Stimulated activated CD8-positive, alpha-beta memory T cell treated with anti-CD3 and anti-CD28 coated beads, Interleukin-2, amount 100 ng/mL, for 1 hour (primary cell): Measurements from ENCODE around the gene MFAP3L.
"Not testable (repeated sequence)": the region's sequence is repeated elsewhere in the genome, so short reads cannot be mapped to it uniquely, and the experiment has no call there.

ENCODE experiments used
- DNase-seq, 2 donors: peaks; one replicate each; pipeline ENCODE4 v3.0.0-alpha.2; 2020; ENCODE audit warnings: low read depth in 2 of 2

The MFAP3L gene

DNA sequence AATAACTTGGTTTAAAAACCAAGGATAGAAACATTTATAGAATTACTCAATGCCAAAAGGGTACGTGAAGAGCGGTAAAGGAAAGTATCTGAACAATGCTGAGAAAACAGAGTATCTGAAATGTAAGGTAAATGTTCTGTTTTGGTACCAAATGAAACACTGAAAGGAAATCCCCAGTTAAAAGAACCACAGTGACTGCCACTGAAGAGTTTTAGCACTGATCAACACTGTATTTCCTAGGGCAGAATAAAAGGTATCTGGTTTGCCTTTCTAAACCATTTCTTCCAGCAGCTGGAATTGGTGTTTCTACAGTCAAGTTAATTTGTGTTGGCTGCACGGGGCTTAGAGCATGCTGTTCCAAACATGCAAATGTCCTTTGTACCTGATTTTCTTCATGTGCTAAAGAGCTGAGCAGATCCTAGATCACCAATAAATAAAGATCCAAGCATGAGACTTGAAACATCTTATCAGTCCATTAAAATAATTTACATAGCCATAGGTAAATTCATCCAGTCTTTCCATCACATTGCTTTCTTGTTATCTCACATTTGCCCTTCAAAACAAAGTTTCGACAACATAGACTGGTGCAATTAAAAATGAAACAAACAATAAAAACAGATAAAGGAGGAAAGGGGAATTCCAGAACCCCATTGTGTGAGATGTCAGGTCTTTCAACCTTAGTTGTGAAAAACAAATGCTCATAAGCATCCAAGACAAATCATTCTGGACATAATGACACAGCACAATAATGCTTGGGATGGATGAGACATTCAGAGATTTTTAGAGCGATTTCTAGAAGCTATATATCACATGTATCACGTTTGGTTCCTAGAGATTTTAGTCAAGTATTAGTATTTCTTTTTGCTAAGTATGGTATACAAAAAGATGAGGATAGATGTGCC, 38.6 kb downstream of the MFAP3L start:
- no peak for DNase-seq

DNA sequence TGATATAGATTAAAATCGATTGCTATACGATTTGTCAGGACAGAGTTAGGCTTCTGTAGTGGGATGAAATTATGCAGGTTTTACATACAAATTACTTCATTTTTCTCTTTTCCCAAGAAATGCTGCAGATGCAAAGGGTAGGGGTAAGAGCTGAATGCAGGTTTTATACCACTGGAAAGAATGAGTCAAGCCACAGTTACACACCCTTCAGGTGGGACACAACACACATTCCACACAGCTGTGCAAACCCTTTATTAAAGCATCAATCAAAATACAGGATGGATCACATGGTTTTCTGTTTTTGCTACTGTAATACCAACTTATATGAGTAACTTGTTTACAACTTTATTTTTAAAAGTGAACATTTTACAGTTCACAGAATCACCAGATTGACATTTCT, 39.8 kb downstream of the MFAP3L start:
- no peak for DNase-seq

DNA sequence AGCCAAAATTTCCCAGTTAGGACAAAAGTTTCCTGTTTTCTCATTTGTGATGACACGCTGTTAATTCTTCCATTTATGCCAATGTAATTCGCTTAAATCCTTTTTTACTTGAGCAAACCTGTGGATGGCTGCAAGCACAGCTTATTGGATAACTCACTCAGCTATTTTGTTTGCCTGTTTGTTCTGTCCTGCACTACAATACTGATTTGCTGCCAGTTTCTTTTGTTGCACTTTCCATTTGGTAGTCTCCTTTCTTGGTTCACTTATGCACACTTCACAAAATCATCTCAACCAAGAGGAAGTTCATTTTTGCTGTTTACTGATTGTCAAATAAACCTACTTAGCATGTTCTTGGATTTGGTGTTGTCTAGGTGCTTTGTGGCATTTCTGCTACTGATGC, 40.3 kb downstream of the MFAP3L start:
- no peak for DNase-seq

DNA sequence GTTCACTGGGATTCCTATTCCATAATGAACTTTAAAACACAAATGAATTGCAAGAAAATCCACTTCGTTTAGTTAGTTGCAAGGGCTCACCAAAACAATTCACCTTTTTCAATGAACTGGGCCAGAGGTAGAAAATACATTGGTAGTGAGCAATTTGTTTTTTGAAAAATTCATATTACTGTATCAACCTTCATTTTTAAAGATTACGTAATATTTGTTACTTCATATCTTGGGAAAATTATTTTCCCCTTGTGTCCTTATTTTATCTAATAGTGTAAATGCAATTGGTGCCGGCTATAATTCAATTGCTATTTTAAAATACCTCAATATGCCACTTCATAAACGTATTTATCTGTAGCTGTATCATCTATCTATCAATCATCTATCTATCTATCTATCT, 41.5 kb downstream of the MFAP3L start:
- no peak for DNase-seq

DNA sequence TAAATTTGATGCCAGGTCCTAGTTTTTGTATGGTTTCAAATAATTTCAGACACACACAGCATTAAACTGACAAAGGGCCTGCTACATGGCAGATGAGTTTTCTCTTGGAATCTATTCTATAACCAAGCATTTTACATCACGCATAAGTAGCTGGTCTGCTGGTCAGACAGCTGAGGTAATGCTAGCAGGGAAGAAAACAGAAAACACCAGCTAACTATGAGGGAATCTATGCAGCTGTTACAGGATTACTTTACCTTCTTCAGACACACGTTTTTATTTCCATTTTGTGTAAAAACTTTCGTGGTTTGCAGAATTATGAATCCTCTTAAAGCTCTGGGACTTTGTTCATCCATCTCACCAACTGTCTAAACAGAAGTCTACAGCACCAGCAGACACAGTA, 42.0 kb downstream of the MFAP3L start:
- no peak for DNase-seq

DNA sequence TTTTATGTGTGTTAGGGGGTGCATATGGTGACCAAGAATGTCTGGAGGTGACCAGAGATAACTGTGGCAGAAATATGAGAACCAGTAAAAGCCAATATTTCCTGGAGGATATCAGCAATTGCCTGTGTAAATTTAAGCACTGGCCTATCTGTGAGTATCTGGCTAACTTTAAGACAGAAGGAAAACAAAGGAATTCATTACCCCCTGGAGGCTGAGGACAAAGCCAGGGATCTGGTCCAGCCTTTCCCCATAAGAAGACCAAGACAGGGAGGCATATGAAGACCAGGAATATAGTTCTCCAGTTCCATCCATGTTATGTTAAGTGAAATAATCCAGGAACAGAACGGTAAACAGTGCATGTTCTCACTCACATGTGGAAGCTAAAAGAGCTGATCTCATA, 49.2 kb downstream of the MFAP3L start:
- no peak for DNase-seq

DNA sequence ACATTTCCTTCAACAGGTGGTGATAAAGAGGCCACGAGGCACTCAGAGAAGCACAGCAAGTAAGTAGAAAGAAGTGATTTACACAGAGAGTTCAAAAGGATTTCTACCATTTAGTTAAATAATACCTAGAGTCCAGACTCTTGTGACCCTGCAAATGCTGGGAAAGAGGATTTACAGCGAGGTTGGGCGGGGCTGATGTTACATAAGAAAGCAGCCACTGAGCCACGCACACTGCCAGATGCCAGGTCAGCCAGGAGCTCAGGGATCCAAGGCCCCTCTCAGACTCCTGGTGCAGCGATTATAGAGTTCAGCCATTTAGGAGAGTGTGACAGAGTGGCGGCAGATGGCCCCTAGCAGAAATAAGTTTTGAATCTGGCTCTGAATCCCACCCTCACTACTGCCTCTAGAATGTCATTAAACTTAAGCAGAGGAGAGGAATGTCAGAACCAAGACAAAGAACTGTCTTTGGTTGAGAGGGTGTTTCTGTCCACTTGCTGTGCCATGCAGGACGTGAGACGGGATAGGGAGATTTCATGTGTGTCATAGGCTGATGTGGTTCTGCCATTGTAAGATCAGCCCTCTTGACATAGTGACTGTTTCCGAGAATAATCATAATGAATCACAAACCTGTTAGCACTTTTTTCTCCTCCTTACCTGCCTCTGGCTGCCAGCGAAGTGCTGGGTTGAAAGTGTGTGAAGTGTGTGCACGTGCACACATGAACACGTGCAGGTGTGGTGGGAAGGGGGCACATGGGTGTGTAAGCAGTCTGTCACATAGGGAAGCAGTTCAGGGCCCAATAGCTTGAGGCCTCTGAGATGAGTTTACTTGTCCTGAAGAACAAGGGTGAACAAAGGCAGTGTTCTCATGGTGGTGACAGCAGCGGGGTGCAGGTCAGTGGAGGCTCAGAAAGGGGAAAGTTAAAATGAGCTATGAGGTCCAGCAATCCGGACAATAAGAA, 50.1 kb downstream of the MFAP3L start:
- DNase-seq = no peak

DNA sequence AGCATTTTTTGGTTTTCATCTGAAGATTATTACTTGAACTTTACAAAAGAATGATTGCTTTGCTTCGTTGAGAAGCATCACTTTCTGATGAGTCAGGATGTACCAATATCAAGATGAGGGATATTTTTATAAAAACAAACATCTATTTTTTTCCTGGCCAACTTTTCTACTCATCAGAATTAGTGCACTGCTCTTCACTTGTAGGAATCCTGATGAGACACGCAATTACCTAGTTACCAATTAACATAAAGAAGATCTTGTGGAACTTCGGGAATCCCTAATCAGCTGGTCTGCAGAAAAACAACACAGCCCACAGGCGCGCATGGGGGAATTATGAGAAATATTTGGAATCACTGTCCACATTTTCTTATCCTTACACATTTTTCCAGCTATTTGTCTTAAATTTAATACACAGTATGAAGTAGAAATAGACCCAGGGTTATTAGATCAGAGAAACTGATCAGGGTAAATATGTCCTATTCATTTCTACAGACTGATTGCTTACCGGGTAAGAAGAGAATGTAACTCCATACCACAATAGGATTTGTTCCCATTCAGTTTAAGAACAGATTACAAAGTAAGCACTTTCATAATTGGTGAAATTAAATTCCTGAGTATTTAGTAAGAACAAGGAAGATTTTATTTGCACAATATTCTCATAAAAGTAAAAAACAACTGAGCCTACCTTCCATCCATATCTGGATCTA, 50.9 kb downstream of the MFAP3L start:
- DNase-seq = no peak

DNA sequence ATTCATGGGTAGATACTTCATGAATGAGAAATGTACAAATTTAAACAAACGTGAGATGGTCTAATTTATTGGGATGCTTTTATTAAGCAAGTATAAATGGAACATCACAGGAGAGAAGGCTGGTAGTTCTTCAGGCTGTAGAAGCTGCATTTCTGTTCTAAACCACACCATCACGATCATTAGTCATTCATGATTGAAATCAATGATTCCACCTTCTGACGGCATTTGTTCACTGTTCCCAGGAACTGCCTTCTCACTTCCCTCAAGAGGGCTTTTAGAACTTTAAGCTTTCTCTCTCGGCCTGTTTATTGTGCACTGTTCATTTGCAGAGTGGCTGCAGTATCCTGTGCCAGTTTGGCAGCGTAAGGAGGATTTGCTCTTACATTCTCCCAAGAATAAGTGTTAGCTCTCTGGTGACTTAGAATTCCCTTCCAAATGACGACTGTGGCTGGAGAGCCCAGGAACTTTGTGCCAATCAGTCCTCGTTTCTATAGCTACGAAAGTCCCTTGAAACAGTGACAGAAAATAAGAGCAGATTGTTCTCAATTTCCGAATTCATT, 54.7 kb downstream of the MFAP3L start:
- DNase-seq = no peak

DNA sequence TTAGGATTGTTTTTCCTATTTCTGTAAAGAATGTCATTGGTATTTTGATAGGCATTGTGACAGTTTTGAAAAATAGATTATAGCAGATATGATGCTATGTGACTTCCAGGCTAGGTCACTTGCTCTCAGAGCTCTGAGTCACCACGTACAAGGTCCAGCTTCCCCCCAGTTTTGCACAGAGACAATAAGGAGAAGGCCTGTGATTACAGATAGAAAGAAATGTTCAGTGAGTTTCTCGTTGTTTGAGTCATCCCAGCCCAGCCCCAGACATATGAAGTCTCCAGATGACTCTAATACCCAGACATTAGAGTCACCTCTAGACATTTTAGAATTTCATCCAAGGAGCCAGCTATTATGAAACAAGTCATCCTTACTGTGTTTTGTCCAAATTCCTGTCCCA, 57.2 kb downstream of the MFAP3L start:
- no peak for DNase-seq

DNA sequence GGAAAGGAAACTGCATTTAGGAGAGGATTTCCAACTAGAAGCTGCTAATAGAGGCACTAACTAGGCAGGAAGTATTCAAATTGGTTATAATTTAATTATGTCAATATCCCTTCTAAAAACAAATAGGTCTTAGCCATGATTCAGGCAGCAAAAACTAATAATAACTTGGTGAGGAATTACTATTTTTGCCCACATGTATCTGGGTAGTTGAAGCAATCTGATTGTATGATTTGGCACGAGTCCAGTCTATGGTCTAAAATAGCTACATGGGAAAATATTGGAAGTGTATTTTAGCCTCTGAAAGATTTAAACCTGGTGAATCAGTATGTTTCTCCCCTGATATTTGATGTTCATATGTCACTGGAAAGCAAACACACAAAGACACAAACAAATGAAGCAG, 62.2 kb downstream of the MFAP3L start:
- no peak for DNase-seq

DNA sequence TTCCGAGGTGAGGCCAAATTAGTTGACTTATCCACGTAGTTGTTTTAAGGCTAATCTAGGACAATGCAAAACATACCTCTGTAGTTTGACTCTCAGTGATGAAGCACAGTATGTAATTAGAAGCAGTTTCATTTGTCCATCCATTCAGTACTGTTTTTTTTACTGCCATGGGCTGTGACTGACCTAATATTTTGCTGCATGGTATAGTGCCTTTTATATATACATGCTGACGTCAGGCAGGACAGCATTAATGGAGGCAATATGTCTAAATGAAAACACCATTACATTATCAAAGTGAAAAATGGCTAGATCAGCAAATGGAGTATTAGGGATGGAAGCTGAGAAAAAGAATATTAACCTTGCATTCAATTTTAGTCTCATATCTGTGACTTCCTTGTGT, 66.9 kb downstream of the MFAP3L start:
- no peak for DNase-seq

DNA sequence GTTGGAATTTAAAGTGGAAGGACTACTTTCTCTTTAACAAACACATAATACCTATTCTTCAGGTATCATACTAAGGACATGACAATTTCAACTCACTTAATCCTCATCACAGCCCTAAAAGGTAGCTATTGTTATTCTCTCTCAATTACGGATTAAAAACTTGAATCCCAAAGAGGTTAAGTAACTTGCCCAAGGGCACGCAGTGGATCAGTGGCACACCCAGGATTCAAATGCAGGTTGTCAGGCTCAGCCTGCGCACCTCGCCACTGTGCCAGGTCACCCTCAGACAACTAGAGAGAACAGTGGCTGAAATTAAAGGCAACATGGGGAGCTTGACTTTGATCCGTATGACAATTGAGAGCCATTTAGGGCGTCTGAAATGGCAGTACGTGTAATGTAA, 67.6 kb downstream of the MFAP3L start:
- DNase-seq = no peak

DNA sequence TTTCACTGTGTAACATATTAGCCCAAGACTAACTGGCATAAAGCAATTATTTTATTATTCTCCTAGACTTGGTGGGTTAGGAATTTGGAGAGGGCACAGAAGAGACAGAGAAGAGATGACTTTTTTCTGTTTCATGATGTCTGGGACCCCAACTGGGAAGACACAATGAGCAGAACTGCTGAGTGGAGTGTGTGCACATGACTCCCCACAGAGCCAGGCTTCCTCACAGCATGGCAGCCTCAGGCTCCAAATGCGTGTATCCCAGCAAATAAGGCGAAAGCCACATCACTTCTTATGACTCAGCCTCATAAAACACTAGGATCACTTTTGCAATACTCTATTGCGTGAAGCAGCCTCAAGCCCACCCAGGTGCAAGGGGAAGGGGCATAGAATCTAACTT, 68.4 kb downstream of the MFAP3L start:
- DNase-seq = no peak

DNA sequence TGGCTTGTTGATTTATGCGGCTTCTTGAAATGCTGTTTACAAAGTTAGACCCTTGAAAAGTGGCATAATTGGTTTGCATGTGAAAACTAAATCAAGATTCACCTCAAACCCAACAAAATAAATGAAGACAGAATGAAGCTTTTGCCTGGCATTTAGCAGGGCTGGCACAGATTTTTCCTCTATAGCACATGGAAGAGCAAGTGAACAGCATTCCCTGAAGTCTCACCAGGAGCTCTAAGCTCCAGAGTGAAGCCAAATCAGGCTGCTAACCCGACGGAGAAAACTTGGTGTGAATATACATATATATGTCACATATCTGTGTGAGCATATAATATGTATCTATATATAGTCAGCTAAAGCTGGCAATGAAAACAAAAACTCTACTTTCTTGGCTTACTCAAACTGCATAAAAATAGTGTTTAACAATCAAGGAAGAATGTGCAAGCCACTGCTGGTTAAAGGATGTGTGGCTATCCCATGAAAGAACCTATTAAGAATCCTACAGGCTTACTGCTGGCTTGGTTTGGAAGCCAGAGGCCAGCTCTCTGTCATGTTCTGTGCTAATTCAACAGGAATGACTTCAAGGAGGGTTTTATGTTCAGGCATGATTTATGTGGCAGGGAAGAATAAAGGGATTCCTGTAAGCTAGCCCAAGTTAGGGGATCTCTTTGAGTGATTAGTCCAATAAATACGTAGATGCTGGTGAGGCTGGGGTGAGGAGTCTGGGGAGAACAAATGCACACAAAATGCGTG, 69.9 kb downstream of the MFAP3L start:
- DNase-seq = no peak

DNA sequence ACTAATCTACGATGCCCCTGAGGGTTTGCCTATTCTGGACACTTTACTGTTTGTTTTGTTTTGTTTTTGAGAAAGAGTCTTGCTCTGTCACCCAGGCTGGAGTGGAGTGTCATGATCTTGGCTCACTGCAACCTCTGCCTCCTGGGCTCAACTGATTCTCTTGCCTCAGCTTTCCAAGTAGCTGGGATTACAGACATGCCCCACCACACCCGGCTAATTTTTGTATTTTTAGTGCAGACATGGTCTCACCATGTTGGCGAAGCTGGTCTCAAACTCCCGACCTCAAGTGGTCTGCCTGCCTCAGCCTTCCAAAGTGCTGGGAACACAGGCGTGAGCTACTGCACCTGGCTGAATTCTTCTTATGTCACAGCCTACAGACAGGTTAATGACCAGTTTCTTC, 70.7 kb downstream of the MFAP3L start:
- DNase-seq = no peak

DNA sequence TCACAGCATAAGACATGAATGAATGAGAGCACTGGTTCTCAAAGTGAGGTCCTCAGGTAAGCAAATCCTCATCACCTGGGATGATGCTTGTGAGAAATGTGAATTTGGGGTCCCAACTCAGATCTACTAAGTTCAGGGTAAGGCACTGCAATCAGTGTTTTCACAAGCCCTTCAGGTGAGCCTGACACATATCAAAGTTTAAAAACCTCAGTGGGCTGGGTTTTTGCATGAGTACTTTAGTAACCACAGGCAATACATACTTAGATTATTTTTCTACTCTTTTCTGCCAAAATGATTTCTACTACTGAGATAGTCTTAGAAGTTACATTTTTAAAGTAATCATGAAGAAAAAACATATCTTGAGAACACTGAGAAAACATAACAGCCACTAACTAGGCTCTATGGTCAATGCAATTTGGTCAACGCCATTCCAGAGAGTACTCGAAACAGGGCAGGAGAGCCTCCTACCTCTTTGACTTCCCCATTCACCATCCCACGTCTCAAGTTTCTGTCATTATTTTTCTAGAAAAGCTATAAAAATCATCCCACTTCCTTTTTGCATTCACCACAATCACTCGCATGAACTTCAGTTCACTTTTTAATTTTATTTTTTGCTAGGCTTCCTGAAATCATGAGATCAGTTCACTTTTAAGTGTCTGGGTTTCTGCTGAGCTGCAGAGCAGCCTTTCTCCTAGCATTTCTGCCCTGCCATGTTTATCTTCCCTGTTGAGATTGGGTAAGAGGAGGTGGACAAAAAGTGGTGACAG, 73.8 kb downstream of the MFAP3L start:
- no peak for DNase-seq

DNA sequence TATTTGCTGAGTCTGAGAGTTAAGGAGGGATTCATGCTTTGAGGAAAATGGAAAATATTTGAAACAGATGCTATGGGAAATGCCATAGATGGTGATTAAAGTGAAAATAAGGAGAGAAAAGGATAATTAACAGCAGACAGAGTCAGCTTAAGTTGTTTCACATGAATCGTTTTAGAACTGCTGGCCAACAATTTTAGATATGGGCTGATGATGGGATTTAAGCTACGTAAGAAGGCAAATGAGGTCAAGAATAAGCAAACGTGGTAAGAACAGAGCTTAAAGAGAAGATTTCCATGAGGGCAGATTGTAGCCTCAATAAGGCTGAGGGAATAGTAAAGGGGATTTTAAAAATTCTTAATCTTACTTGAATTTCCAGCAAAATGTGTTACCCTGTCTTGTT, 77.9 kb downstream of the MFAP3L start:
- no peak for DNase-seq

DNA sequence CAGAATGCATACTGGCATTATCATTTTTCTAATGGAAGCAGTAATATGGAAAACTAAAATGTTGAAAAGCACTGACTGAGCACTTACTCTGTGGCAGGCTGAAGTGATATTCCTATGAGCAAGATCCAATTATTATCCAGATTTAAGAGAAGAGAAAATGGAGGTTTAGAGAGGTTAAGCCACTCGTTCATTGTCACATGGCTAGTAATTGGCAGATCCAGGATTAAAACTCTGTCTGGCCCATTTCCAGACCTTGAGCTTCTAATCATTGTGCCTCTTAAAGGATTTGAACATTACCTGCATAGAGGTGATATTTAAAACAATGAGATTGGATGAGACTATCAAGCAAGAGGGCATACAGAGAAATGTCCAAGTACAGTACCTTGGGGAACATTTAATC, 80.6 kb downstream of the MFAP3L start:
- DNase-seq = no peak

DNA sequence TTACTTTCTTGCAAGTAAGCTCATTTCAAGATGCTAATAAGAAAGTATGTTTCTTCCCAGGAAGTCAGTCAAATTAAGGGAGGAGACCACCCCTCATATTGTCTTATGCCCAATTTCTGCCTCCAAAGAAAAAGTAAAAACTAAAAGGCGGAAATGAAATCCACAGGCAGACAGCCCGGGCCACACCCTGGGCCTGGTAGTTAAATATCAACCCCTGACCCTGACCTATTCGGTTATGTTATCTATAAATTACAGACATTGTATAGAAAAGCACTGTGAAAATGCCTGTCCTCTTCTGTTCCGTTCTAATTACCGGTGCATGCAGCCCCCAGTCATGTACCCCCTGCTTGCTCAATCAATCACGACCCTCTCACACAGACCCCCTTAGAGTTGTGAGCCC, 82.6 kb downstream of the MFAP3L start:
- DNase-seq = not testable (repeated sequence)
